Hepatocyte (in vitro differentiated cells): Measurements from ENCODE around the gene TRAF7. TPM values are rescaled to one million over a fixed set of nuclear protein-coding genes. Genes with fewer than 3 reads are reported as not detected.
A peak's percentile ranks its signal among the peaks of the same experiment; 100 is the strongest.
"Not testable (repeated sequence)": the region's sequence is repeated elsewhere in the genome, so short reads cannot be mapped to it uniquely, and the experiment has no call there.

ENCODE experiments used
- DNase-seq: peaks from one replicate; pipeline ENCODE4 v3.0.0-alpha.2; 2016; ENCODE audit warnings: low spot score
- H2AFZ ChIP-seq: fragments of 200-600 bp; sonication (generic); 2 replicates; pipeline ENCODE4 v1.6.0; 2016; ENCODE audit warnings: antibody characterized with exemption, mild to moderate bottlenecking
- H3K27ac ChIP-seq: fragments of 200-600 bp; sonication (generic); 2 replicates; pipeline ENCODE4 v1.5.1; 2016; ENCODE audit warnings: mild to moderate bottlenecking
- H3K27me3 ChIP-seq: fragments of 200-600 bp; sonication (generic); 2 replicates; pipeline ENCODE4 v1.6.1; 2016
- H3K36me3 ChIP-seq: fragments of 200-600 bp; sonication (generic); replicated peaks from 2 replicates; pipeline ENCODE4 v1.5.1; 2016; ENCODE audit warnings: low read depth; ENCODE audit not compliant: insufficient read depth
- H3K4me1 ChIP-seq: fragments of 200-600 bp; sonication (generic); 2 replicates; pipeline ENCODE4 v1.5.1; 2016; ENCODE audit warnings: mild to moderate bottlenecking, moderate library complexity; ENCODE audit not compliant: insufficient read depth
- H3K4me2 ChIP-seq: fragments of 200-600 bp; sonication (generic); 2 replicates; pipeline ENCODE4 v1.6.0; 2016
- H3K4me3 ChIP-seq: fragments of 200-600 bp; sonication (generic); 2 replicates; pipeline ENCODE4 v1.5.1; 2016; ENCODE audit warnings: mild to moderate bottlenecking
- H3K79me2 ChIP-seq: fragments of 200-600 bp; sonication (generic); 2 replicates; pipeline ENCODE4 v1.6.0; 2017; ENCODE audit warnings: mild to moderate bottlenecking
- H3K9me2 ChIP-seq: fragments of 200-600 bp; sonication (generic); replicated peaks from 2 replicates; pipeline ENCODE4 v1.6.0; 2017; ENCODE audit warnings: mild to moderate bottlenecking; ENCODE audit not compliant: insufficient read depth
- H3K9me3 ChIP-seq: fragments of 200-600 bp; sonication (generic); 2 replicates; pipeline ENCODE4 v1.5.1; 2016; ENCODE audit warnings: low read depth, mild to moderate bottlenecking
- H4K20me1 ChIP-seq: fragments of 200-600 bp; sonication (generic); 2 replicates; pipeline ENCODE4 v1.6.0; 2016; ENCODE audit warnings: mild to moderate bottlenecking; ENCODE audit not compliant: insufficient read depth, poor library complexity, severe bottlenecking
- CTCF ChIP-seq: fragments of 200-600 bp; sonication (generic); IDR thresholded peaks from 2 replicates; pipeline ENCODE4 v1.5.1; 2016; ENCODE audit warnings: antibody characterized with exemption, mild to moderate bottlenecking; ENCODE audit not compliant: poor library complexity
- EZH2 ChIP-seq: fragments of 200-600 bp; sonication (generic); IDR thresholded peaks from 2 replicates; pipeline ENCODE4 v1.6.1; 2016; ENCODE audit warnings: antibody characterized with exemption, mild to moderate bottlenecking, borderline replicate concordance
- EZH2phosphoT487 ChIP-seq: fragments of 200-600 bp; sonication (generic); IDR thresholded peaks from one replicate; pipeline ENCODE4 v1.6.1; 2018; ENCODE audit warnings: antibody characterized with exemption, mild to moderate bottlenecking, low read depth, moderate library complexity; ENCODE audit not compliant: unreplicated experiment, severe bottlenecking
- WGBS: methylation state at CpG from one replicate; pipeline ENCODE4 v1.1.6; 2016; ENCODE audit warnings: low lambda C conversion rate; ENCODE audit errors: missing lambda C conversion rate; 5-methylcytosine and 5-hydroxymethylcytosine counted together
- polyA plus RNA-seq: library from polyadenylated mRNA; unstranded; fragments of >200 nt; fragmentation: Nextera tagmentation; extraction: Ambion mirVana; gene quantifications from 2 replicates; pipeline ENCODE4 v1.2.1, GENCODE V29; 2016
- total RNA-seq: library from RNA; depleted of rRNA; stranded (reverse); fragments of >200 nt; gene quantifications from 2 replicates; pipeline ENCODE4 v1.2.3, GENCODE V29; 2014

Gene TRAF7
- total and polyA plus RNA-seq, 2 experiments from 2014 or later: 37.4 to 55.1 TPM

GRCh38 chr16:2200313-2200712 lies 44.7 kb downstream of the TRAF7 start:
- no peak overlapping the region for H3K4me3 ChIP-seq

GRCh38 chr16:2203119-2203688 lies 47.6 kb downstream of the TRAF7 start:
- not testable (repeated sequence) for H3K9me2 ChIP-seq, H3K27me3 ChIP-seq, H3K36me3 ChIP-seq, H3K9me3 ChIP-seq, H3K4me2 ChIP-seq, H4K20me1 ChIP-seq, H2AFZ ChIP-seq, DNase-seq, H3K27ac ChIP-seq, H3K4me1 ChIP-seq, H3K4me3 ChIP-seq
- WGBS: 98% methylated on average over 7 of the region's 8 CpGs
- H3K79me2 ChIP-seq: peaks cover 12% of the 10 kb centered on the region

More at GRCh38 chr16:2200313-2200712, 44.7 kb downstream of the TRAF7 start:
- H3K4me2 ChIP-seq: no peak overlapping the region
- no peaks in the 10 kb centered on the region for H3K79me2 ChIP-seq
- H2AFZ ChIP-seq: no peak overlapping the region
- peaks cover 23% of the 10 kb centered on the region for H3K27me3 ChIP-seq
- H3K9me3 ChIP-seq: no peaks in the 10 kb centered on the region
- H3K27ac ChIP-seq: no peak overlapping the region
- peaks cover 6% of the 10 kb centered on the region for H3K4me1 ChIP-seq
- H3K36me3 ChIP-seq: no peaks in the 10 kb centered on the region
- TF ChIP-seq CTCF: no peak
- TF ChIP-seq EZH2: no peak
- no peak for TF ChIP-seq EZH2phosphoT487
- 86% methylated on average over 6 of the region's 6 CpGs for WGBS
- DNase-seq: no peak
- H4K20me1 ChIP-seq: no peaks in the 10 kb centered on the region
- H3K9me2 ChIP-seq: no peaks in the 10 kb centered on the region

- H3K36me3 ChIP-seq: no peaks in the 10 kb centered on the region
- no peaks in the 10 kb centered on the region for H4K20me1 ChIP-seq
- peak overlapping the region; percentile 92 for H2AFZ ChIP-seq
- peak overlapping the region; percentile 99 for H3K27ac ChIP-seq
- no peak for DNase-seq
- H3K4me3 ChIP-seq: peak overlapping the region; percentile 97
- peaks cover 12% of the 10 kb centered on the region for H3K79me2 ChIP-seq
- no peaks in the 10 kb centered on the region for H3K9me2 ChIP-seq
- H3K4me1 ChIP-seq: peaks cover 8% of the 10 kb centered on the region
- WGBS: 83% methylated on average over 13 of the region's 13 CpGs
- H3K27me3 ChIP-seq: no peaks in the 10 kb centered on the region
- TF ChIP-seq EZH2 (no peak), EZH2phosphoT487 (no peak), CTCF (no peak)
- H3K4me2 ChIP-seq: peak overlapping the region; percentile 75
- H3K9me3 ChIP-seq: no peaks in the 10 kb centered on the region
Measured at GRCh38 chr16:2204416-2205103, 49.0 kb downstream of the TRAF7 start.

GRCh38 chr16:2205104-2205966 lies 49.8 kb downstream of the TRAF7 start, which contains the start of gene MLST8:
TSS of gene MLST8 (plus strand) at chr16:2205454. CDS start at chr16:2206086, 632 bp downstream.
- Histone ChIP-seq H3K27ac (peak within 1 kb of the TSS; percentile 99), H3K27me3 (no peaks in the 10 kb centered on the region), H3K4me2 (peak within 1 kb of the TSS; percentile 97), H3K4me3 (peak within 1 kb of the TSS; percentile 97), H3K36me3 (no peaks in the 10 kb centered on the region), H3K4me1 (peaks cover 8% of the 10 kb centered on the region), H3K9me2 (no peaks in the 10 kb centered on the region), H4K20me1 (no peaks in the 10 kb centered on the region), H3K9me3 (no peaks in the 10 kb centered on the region), H3K79me2 (peaks cover 12% of the 10 kb centered on the region), H2AFZ (peak within 1 kb of the TSS; percentile 92)
- under 1% methylated on average over 49 of the region's 93 CpGs for WGBS
- peak; percentile 94 for DNase-seq
- TF ChIP-seq CTCF: peak; percentile 15
- TF ChIP-seq EZH2: no peak
